ENCODE results near the gene NKAIN2.
"Not testable (repeated sequence)": the region's sequence is repeated elsewhere in the genome, so short reads cannot be mapped to it uniquely, and the experiment has no call there.

The NKAIN2 gene

DNA sequence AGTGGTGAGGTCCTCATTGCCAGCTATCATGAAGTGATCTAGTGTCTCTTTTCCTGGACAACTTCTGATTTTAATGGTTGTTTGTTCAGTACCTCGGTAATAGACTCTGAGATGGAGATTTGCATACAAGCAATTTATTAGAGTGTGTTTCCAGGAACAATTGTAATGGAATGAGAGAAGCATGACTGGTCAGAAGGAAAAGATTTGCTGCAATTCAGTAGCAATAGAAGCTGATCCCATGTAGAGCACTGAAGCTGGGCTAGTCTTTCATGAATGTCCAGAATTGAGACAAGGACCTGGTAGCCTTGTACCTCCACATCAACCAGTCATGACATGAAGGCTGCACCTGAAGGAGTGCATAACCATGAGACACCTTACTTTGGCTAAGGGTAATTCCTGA lies 526.5 kb downstream of the NKAIN2 start:
- no peak for DNase-seq (ENCODE audit: low spot score)

DNA sequence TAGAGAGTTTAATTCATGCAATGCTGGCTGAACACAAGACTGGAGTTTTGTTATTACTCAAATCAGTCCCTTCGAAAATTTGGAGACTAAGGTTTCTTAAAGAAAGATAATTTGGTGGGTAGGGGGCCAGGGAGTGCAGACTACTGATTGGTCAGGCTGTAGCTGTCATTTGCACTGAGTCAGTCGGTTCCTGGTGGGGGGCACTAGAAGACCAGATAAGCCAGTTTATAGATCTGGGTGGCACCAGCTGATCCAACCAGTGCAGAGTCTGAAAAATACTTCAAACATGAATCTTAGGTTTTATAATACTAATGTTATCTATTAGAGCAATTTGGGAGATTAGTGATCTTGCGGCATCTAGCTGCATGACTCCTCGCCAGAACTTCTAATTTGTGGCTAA lies 530.7 kb downstream of the NKAIN2 start:
- no peak for DNase-seq (ENCODE audit: low spot score)

DNA sequence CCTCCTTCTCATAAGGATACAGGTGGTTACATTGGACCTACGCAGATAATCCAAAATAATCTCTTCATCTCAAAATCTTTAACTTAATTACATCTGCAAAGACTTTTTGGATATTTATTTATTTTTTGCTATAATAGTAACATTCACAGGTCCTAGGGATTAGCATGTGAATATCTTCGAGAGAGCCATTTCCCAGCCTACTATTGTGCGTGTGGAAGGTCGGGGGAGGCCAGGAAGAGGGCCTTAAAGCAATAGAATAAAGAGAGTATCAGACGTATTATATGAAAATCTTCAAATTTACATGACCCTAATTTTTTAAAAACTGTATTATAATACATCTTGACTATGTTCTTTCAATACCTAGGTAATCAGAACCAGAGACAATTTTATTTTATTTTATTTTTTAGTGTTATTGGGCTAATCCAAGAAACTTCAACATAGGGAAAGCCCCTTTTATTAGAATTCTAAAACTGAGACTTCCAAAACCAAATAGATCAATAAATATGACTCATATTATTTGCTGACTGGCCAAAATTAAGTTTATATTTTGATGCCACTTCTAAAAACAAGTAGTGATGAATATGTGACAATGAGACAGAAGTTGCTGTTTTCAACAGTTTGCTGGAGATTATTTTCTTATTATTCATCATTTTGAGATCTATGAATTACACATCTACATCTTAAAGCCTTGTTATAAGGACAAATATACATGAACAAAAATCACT lies 536.1 kb downstream of the NKAIN2 start:
- DNase-seq (ENCODE audit: low spot score): no peak

DNA sequence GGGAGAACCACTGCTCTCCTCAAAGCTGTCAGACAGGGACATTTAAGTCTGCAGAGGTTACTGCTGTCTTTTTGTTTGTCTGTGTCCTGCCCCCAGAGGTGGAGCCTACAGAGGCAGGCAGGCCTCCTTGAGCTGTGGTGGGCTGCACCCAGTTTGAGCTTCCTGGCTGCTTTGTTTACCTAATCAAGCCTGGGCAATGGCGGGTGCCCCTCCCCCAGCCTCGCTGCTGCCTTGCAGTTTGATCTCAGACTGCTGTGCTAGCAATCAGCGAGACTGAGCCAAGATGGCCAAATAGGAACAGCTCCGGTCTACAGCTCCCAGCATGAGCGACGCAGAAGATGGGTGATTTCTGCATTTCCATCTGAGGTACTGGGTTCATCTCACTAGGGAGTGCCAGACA lies 544.7 kb downstream of the NKAIN2 start:
- DNase-seq (ENCODE audit: low spot score): not testable (repeated sequence)

DNA sequence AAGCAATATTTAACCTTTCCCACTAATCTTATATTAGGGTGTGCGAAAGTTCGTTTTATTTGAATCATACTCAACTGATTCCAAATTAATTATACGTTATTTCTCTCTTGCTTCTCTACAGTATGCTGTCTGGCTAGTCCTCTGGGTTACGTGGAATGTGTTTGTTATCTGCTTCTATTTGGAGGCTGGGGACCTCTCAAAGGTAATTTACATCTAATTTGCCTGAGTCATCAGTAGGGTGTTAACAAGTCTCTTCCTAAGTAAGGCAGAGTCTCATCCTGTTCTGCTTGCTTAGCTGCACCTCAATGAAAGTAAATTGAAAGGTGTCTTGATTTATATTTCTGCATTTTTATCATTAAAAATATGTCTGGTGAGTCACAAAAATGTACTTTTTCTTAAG lies 551.5 kb downstream of the NKAIN2 start:
- no peak for DNase-seq (ENCODE audit: low spot score)

DNA sequence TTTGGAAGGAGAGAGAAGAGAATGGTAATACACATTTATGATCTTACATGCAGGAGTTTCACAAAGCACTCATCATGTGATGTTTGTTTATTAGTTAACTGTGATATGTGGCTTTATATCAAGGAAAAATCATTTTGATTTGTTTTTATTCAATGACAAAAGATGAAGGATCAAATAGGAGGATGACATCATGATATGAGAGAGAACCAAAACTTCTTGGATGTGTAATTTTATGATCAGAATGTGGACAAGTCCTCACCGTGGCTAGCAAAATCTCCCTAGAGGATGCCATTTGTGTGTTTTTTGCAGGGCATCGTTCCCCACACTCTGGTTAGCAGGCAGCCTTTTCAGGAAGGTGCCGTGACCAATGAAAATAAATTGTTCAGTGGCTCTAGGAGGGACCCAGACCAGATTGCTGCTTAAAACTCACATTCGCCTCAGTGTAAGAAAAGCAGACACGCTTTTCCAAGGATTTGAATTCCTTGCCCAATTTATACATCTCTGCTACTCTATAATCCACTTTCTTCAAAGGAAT lies 552.7 kb downstream of the NKAIN2 start:
- no peak for DNase-seq (ENCODE audit: low spot score)

DNA sequence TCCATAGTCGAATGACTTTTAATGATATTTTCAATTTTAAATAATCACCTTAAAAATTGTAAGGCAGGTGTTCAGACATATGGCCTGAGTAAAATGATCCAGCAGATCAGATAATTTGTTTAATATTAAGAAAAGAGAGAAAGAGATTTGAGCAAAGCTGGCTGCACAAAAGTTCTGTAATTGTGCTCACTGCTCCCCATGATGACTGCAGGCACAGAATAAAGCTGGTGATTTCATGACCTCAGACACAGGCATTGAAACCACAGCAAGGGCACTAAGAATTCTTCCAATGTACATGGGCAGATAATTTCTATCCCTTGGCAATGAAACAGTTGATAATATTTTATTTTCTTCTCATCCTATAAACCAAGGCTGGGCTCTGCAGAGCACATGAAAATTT lies 553.1 kb downstream of the NKAIN2 start:
- no peak for DNase-seq (ENCODE audit: low spot score)

DNA sequence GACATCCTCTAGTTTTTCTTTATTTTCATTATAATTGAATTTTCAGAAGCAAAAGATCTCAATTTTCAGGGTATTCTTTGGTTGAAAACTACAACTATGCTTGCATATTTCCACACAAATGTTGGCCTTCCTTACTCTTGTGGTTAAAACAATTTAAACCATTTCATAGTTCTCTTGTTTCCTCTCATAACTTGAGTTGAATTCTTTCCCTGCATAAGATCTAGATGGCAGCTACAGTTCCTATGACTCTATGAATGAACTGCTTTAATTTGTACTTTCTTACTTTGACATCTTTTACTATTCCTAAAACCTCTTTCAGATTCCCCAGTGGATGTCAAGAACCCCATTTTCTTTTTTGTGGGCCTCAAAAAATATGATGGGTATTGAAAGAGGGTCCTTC lies 564.5 kb downstream of the NKAIN2 start:
- no peak for DNase-seq (ENCODE audit: low spot score)

DNA sequence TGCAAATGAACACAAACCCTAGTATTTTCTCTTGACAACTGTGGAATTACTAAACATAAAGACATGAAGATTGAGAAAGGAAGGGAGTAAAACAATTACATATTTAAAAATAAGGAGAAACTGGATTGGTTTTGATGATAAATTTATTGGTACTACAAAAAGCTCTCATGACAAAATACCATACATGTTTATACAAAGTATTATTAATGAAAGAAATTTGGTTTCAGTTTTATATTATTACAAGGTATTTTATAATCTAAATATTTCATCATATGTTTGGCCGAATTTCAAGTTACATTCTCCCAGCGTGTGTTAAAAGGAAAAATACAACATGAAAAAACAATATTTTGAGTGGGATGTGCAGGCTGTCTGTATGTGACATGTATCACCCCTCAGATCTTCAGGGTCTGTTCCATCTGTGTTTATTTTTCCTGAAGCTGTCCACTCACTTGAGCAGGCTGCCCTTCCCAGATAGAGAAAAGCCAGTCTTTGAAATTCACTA lies 568.4 kb downstream of the NKAIN2 start:
- DNase-seq (ENCODE audit: low spot score): no peak

DNA sequence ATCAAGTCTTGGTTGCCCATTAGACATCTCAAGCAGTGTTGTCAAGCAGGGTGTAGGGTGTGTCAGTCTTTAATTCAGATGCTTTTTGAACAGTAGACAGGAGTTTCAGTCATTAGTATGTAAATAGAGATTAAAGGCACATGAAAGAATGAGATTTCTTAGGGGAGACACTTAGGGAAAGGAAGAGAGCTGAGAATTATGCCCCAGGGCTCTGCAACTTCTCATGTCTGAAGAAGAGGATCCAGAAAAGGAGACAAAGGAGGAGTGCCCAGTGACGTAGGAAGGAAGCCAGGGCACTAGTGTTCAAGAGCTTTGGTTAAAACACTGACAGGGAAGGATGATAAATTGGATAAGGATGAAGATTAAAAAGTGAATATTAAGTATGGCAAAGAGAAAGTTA lies 569.7 kb downstream of the NKAIN2 start:
- DNase-seq (ENCODE audit: low spot score): no peak

DNA sequence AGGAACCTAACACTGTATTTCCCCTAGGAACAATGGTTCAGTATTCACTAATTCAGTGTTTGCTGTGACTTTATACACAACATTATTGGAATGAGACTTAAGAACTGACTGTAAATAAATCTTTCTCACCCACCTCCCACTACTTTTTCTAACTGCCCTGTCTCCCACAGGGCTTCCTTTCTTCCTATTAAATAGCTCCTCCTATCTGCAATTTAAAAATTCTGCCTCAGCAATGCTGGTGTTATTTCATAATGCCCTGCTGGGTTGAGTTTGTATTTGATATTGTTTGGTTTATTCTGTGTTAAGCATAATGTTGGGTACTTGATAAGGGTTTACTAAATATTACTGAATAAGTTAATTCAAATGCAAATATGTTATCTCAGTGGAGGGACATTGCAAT lies 585.5 kb downstream of the NKAIN2 start:
- DNase-seq (ENCODE audit: low spot score): peak; percentile 3

DNA sequence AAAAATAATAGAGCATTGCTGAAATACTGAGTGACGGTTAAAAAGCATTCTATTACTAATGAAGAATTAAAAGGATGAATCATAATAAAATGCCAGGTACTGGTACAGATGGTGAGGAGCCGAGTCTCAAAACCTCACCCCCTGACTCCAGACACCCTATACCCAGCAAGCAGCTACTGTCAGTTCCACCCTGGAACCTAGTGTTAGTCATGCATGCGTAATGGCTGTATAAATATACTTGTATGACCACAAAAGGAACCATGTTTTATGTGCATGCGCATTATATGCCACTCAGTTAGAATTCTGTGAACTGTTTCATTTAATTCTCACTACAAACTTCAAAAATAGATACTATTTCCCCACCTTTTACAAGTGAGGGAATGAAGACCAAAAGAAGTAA lies 589.9 kb downstream of the NKAIN2 start:
- no peak for DNase-seq (ENCODE audit: low spot score)

DNA sequence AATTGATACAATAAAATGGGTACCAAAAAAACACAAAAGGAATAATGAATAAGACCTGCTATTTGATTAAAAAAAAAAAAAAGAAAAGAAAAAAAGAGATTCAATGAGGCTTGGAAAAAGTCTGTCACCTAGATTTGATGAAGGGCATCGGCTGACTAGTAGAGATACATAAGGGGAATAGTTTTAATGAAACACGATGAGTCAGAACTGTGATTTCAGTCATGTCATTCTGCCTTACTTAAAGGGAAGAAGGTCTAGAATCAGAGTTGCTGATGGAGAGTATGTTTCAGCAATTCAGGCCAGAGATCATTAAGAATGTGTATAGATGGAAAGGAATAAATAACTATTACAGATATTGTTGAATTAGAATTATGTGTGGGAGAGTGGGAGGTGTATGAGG lies 592.7 kb downstream of the NKAIN2 start:
- no peak for DNase-seq (ENCODE audit: low spot score)

DNA sequence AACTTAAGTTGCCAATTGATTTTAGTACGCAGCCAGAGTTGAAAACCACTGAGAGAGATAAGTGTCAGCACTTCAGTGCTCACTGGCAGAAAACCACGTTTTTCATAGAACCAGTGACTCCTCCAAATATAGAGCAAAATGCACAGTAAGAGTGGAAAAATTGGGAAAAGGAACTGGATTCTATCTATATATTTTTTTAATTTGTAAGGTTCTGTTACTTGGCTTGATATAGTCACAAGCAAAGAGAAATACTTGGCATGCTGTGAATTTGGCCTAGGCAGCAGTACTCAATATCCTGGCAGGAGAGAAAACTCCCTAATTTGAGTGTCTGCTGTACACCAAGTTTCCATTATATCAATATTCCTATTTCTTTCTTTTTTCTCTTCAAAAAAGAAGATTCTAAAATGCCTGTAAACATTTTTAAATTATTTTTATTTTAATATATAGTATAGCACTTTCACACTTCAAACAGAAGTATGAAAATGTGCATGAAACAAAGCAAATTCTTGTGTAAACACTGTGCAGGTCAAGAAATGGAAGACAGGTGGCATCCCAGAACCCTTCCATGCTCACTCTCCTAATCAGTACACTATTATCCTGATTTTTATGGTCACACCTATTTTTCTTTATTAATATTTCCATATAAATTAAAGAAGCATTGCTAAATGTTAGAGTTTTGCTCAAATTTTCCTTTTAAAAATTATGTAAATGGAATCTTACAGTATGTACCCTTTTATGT lies 596.8 kb downstream of the NKAIN2 start:
- DNase-seq (ENCODE audit: low spot score): no peak

DNA sequence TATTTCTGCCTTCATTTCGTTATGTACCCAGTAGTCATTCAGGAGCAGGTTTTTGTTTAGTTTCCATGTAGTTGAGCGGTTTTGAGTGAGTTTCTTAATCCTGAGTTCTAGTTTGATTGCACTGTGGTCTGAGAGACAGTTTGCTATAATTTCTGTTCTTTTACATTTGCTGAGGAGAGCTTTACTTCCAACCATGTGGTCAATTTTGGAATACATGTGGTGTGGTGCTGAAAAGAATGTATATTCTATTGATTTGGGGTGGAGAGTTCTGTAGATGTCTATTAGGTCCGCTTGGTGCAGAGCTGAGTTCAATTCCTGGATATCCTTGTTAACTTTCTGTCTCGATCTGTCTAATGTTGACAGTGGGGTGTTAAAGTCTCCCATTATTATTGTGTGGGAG lies 606.8 kb downstream of the NKAIN2 start:
- not testable (repeated sequence) for DNase-seq (ENCODE audit: low spot score)

DNA sequence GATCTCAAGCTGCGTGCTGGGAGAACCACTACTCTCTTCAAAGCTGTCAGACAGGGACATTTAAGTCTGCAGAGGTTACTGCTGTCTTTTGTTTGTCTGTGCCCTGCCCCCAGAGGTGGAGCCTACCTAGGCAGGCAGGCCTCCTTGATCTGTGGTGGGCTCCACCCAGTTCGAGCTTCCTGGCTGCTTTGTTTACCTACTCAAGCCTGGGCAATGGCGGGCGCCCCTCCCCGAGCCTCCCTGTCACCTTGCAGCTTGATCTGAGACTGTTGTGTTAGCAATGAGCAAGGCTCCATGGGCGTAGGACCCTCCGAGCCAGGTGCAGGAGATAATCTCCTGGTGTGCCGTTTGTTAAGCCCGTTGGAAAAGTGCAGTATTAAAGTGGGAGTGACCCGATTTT lies 609.0 kb downstream of the NKAIN2 start:
- not testable (repeated sequence) for DNase-seq (ENCODE audit: low spot score)

DNA sequence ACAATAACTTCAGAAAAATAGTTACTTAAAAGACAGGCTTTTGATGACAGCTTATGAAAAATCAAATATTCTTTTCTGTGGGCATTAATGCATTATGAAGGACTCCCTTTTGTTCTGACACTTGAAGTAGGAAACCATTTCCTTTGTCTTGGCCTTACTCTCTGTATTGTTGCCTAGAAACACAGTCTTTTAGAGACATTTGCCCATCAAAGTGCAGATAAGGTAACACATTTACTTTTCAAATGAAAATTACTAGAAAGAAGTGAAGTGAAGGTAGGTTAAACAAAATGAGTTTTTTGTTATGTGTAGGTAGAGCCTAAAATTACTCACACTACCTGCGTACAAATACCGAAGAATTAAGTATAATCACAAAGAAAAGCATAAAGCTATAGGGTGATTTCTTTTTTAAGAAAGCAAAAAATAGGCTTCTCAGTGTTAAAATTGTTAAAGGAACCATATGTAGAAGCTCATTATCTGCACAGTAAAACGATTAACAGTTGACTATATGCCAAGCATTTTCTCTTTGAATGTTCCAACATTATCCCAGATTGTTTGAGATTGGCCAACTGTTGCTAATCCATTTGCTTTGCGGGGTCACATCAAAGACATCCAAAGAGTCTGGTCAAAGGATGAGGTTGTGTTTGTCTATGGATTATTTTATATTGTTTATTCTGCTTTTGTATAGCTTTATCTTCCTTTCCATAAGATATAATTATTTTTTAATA lies 616.6 kb downstream of the NKAIN2 start:
- no peak for DNase-seq (ENCODE audit: low spot score)

DNA sequence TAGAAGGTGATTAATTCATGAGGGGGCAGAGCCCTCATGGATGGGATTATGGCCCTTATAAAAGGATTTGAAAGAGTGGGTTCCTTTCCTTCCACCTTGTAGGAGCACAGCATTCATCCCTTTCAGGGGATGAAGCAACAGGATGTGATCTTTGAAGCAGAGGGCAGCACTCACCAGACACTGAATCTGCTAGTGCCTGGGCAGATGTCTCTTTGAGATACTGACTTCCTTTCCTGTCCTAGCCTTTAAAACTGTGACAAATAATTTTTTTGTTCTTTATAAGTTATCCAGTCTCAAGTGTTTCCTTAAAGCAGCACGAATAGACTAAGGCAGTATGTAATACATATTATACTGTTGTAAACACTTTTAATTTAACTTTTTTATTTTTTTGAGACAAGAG lies 620.0 kb downstream of the NKAIN2 start:
- no peak for DNase-seq (ENCODE audit: low spot score)

DNA sequence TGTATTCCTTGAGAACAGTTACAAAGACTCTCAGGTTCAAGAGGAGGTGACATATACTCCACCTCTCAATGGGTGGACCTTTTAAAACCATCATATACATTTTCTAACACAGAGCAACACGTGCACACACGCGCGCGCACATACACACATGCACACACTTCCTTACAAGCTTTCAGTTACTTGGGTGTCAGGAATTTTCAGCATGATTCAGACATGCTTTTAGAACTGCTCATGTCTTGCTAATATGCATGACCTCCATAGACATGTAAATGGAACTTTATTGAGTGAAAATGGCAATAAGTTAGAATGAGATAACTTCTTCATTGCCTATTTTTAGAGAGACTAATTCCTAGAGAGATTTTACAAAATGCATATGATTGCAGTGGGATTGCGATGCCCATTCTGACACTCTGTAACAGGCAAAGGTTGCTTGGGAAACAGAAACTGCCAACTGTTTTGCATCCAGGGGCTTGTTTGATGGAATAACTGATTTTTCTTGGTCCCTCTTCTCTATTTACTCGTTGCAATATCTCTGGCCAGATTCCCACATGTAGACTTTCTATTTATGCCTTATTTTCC lies 627.2 kb downstream of the NKAIN2 start:
- DNase-seq (ENCODE audit: low spot score): no peak

DNA sequence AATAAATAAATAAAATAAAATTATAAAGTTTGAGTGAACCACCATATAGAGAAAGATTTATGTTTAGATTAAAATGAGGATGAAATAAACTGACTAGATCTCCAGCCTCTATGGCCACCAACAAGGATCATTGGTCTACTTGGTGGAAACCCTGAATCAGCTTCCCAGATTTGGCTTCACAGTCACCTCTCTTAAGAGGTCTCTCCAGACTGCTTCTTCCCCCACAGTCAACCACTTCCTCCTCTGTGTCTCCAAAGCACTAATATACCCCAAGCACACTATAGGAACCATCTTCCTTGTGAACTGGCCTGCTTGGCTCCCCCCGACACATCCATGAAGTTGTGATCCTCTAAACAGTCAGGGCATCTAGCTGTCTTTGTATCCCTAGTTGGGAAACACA lies 629.0 kb downstream of the NKAIN2 start:
- DNase-seq (ENCODE audit: low spot score): no peak

DNA sequence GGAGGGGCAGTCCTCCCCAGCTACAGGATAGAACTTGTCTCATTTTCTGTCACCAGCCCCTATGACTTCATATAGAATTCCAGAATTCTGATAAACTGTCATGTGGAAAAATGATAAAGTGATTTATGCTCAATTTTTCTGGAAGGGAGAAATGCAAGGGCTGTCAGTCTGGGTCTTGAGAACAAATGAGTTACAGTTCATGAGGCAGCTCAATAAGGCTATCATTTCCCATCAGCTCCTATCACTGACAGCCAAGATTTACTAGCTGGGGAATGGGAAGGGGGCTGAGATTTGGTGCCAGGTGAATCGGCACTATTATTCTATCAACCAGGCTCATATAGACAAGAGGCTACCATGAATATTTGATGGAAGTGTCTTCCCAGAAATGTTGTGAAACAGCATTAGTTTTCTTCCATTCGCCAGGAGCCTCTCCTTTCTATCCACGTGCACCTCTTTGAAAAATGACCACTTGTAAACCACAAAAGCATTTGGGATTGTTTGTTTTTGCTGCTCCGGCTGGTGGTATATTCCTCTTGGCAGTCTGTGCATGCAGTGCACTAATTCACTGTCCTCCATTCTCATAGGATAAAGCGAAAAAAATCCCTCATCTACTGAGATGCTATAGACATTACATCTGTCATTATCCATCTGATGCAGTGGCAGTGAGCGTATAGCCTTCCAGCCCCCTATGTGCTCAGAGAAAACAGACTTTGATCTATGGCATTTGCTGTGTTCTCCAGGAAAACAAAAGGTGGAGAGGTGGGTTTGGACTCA lies 629.9 kb downstream of the NKAIN2 start:
- DNase-seq (ENCODE audit: low spot score): no peak

DNA sequence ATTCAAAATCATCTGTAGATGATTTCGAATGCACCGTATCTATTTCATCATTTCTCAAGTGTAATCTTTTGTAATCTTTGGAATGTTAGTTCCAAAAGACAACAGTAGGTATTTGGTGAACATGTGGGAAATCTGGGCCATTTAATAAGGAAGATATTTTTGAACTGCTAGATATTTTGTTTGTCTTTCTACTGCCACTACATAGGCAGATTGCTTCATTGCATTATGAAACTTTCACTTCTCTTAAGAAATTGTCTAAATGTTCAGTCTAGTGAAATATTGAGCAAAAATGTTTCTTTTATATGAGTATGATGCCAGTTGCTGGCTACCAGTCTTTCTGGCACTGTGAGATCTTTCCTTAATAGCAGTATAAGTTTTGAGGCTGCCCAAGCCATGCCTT lies 630.8 kb downstream of the NKAIN2 start:
- DNase-seq (ENCODE audit: low spot score): no peak

Data from HuH-7 (cell line).